K562 (cell line): ENCODE measurements around the gene FXYD4. TPM values are rescaled to one million over a fixed set of nuclear protein-coding genes. Genes with fewer than 3 reads are reported as not detected.

Source experiments
- ARID1B ChIP-seq: fragments of 450-650 bp; IDR thresholded peaks from 2 replicates; pipeline ENCODE4 v1.6.1; 2016; ENCODE audit warnings: antibody characterized with exemption, mild to moderate bottlenecking, inconsistent platforms
- ASH1L ChIP-seq: fragments of 450-650 bp; IDR thresholded peaks from 2 replicates; pipeline ENCODE4 v1.6.1; 2018; ENCODE audit warnings: borderline replicate concordance, mild to moderate bottlenecking, low read depth; ENCODE audit not compliant: partially characterized antibody
- CBFA2T3 ChIP-seq: fragments of 450-650 bp; IDR thresholded peaks from 2 replicates; pipeline ENCODE4 v1.6.1; 2017
- FUS ChIP-seq: fragments of 200-400 bp; formaldehyde crosslinking; optimal IDR thresholded peaks from 2 replicates; pipeline ENCODE3; 2017; ENCODE audit warnings: low read depth, low read length
- GTF2A2 ChIP-seq: IDR thresholded peaks from 2 replicates; pipeline ENCODE4 v1.6.1; 2016; ENCODE audit warnings: mild to moderate bottlenecking, missing genetic modification characterization, missing compliant biosample characterization
- NBN ChIP-seq: fragments of 450-650 bp; IDR thresholded peaks from 2 replicates; pipeline ENCODE4 v1.6.1; 2016; ENCODE audit warnings: low read depth, mild to moderate bottlenecking
- PHF20 ChIP-seq: fragments of 450-650 bp; IDR thresholded peaks from 2 replicates; pipeline ENCODE4 v1.6.1; 2018; ENCODE audit not compliant: partially characterized antibody
- PHF8 ChIP-seq: fragments of 200-600 bp; sonication (generic); IDR thresholded peaks from 2 replicates; pipeline ENCODE4 v1.6.1; 2012; ENCODE audit warnings: mixed run types, mild to moderate bottlenecking, inconsistent platforms, low read length, moderate library complexity, borderline replicate concordance
- SIN3A ChIP-seq, 2 experiments: fragments of 150-350 bp in 1 of 2; IDR thresholded peaks; 2 replicates each; pipeline ENCODE4 v1.6.1; 2011 to 2016; ENCODE audit warnings: borderline replicate concordance in 2 of 2, low read depth in 2 of 2, low read length in 2 of 2, mild to moderate bottlenecking in 2 of 2, moderate library complexity in 2 of 2; ENCODE audit not compliant: control insufficient read depth in 1 of 2
- TAF1 ChIP-seq: IDR thresholded peaks from 2 replicates; pipeline ENCODE4 v1.6.1; 2011; ENCODE audit warnings: mild to moderate bottlenecking, low read length, moderate library complexity; ENCODE audit not compliant: insufficient read depth, control insufficient read depth, severe bottlenecking; ENCODE audit errors: extremely low read depth
- ZNF785 ChIP-seq: fragments of 250-450 bp; sonication (Bioruptor Pico); IDR thresholded peaks from 2 replicates; pipeline ENCODE4 v1.4.0; 2020; ENCODE audit warnings: mild to moderate bottlenecking
- polyA plus RNA-seq, 8 experiments: library from polyadenylated mRNA; depleted of rRNA in 4 of 8; stranded (reverse) in 5 of 8; unstranded in 3 of 8; fragments of >200 nt; fragmentation: Nextera tagmentation in 2 of 8; fragmentation: Illumina TruSeq in 1 of 8; extraction: Ambion mirVana in 2 of 8; extraction: Trizol in 1 of 8; gene quantifications; 2 replicates each; pipeline versions ENCODE4 v1.2.1 to v1.2.3, GENCODE V29; 2011 to 2014; ENCODE audit warnings: inconsistent platforms in 1 of 8, missing spikeins in 1 of 8
- total RNA-seq, 7 experiments: library from RNA; depleted of rRNA in 6 of 7; stranded (reverse); fragments of >200 nt in 6 of 7; fragmentation: Illumina TruSeq in 2 of 7; extraction: Trizol in 2 of 7; gene quantifications; 2 replicates each; pipeline versions ENCODE4 v1.2.1 to v1.2.3, GENCODE V29; 2011 to 2021; ENCODE audit warnings: low replicate concordance in 1 of 7
- TF ChIP-seq, protein P1 (sequence below): fragments of 250-450 bp; sonication (Bioruptor Pico); IDR thresholded peaks from 2 replicates; pipeline ENCODE4 v1.4.0; 2020
- TF ChIP-seq, protein P2 (sequence below), 2 experiments: IDR thresholded peaks; 2 replicates each; pipeline ENCODE4 v1.6.1; 2011; ENCODE audit warnings: borderline replicate concordance in 1 of 2, control low read depth in 1 of 2, low read depth in 1 of 2, low read length in 1 of 2, mild to moderate bottlenecking in 1 of 2, mixed read lengths in 1 of 2, moderate library complexity in 1 of 2; ENCODE audit not compliant: insufficient read depth in 1 of 2, insufficient read length in 1 of 2, poor library complexity in 1 of 2, severe bottlenecking in 1 of 2; ENCODE audit errors: extremely low read depth in 1 of 2
- TF ChIP-seq, protein P3 (sequence below), 3 experiments: fragments of 200-800 bp in 1 of 3; fragments of 250-450 bp in 1 of 3; fragments of 450-650 bp in 1 of 3; sonication (Bioruptor Pico) in 1 of 3; sonication (Bioruptor generic) in 1 of 3; formaldehyde crosslinking in 1 of 3; IDR thresholded peaks; 2 replicates each; pipeline versions ENCODE4 v1.6.1 to v1.8.0; 2016 to 2022; ENCODE audit warnings: mild to moderate bottlenecking in 2 of 3, missing genetic modification characterization in 2 of 3, missing compliant biosample characterization in 1 of 3, moderate library complexity in 1 of 3

The FXYD4 gene
- total and polyA plus RNA-seq, 9 of the 15 experiments (the other 6 are each of a cell fraction or from before 2014, with no cell fraction given) = not detected

DNA sequence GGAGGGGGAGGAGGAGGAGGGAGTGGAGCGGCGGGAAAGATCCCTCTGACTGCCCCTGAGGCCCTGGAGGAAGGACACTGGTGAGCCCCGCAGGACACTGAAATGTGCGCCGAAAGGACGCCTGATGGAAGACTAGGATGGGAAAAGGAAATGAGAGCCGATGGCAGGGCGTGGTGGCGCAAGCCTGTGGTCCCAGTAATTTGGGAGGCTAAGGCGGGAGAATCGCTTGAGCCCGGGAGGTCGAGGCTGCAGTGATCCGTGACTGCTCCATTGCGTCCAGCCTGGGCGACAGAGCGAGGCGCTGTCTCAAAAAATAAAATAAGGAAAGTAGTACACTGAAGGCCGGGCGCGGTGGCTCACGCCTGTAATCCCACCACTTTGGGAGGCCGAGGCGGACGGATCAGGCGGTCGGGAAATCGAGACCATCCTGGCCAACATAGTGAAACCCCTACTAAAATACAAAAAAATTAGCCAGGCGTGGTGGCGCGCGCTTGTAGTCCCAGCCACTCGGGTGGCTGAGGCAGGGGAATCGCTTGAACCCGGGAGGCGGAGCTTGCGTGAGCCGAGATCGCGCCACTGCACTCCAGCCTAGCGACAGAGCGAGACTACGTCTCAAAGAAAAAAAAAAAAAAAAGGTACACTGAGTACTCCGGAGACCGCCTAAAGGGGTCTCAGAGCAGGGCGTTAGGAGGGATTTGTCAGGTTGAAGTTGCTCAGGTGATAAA is 38.1 kb downstream of the FXYD4 start (continued):
- TF ChIP-seq, protein P1, sequence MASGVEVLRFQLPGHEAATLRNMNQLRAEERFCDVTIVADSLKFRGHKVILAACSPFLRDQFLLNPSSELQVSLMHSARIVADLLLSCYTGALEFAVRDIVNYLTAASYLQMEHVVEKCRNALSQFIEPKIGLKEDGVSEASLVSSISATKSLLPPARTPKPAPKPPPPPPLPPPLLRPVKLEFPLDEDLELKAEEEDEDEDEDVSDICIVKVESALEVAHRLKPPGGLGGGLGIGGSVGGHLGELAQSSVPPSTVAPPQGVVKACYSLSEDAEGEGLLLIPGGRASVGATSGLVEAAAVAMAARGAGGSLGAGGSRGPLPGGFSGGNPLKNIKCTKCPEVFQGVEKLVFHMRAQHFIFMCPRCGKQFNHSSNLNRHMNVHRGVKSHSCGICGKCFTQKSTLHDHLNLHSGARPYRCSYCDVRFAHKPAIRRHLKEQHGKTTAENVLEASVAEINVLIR (CRISPR knock-in tag) = no peak
- TF ChIP-seq, protein P2, sequence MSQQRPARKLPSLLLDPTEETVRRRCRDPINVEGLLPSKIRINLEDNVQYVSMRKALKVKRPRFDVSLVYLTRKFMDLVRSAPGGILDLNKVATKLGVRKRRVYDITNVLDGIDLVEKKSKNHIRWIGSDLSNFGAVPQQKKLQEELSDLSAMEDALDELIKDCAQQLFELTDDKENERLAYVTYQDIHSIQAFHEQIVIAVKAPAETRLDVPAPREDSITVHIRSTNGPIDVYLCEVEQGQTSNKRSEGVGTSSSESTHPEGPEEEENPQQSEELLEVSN (IDR thresholded peaks at IDR 0.05; ENCODE audit: borderline replicate concordance in 1 of 2, extremely low read depth in 1 of 2, insufficient read depth in 1 of 2, insufficient read length in 1 of 2, low read depth in 1 of 2, low read length in 1 of 2, poor library complexity in 1 of 2, severe bottlenecking in 1 of 2) = peak; percentile 66 to 75
- TF ChIP-seq, protein P3, sequence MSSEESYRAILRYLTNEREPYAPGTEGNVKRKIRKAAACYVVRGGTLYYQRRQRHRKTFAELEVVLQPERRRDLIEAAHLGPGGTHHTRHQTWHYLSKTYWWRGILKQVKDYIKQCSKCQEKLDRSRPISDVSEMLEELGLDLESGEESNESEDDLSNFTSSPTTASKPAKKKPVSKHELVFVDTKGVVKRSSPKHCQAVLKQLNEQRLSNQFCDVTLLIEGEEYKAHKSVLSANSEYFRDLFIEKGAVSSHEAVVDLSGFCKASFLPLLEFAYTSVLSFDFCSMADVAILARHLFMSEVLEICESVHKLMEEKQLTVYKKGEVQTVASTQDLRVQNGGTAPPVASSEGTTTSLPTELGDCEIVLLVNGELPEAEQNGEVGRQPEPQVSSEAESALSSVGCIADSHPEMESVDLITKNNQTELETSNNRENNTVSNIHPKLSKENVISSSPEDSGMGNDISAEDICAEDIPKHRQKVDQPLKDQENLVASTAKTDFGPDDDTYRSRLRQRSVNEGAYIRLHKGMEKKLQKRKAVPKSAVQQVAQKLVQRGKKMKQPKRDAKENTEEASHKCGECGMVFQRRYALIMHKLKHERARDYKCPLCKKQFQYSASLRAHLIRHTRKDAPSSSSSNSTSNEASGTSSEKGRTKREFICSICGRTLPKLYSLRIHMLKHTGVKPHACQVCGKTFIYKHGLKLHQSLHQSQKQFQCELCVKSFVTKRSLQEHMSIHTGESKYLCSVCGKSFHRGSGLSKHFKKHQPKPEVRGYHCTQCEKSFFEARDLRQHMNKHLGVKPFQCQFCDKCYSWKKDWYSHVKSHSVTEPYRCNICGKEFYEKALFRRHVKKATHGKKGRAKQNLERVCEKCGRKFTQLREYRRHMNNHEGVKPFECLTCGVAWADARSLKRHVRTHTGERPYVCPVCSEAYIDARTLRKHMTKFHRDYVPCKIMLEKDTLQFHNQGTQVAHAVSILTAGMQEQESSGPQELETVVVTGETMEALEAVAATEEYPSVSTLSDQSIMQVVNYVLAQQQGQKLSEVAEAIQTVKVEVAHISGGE (CRISPR knock-in tag; IDR thresholded peaks at IDR 0.05) = no peak
- peak; percentile 45; the same call in 1 of the 2 replicates for TF ChIP-seq PHF8
- peak; percentile 66 for TF ChIP-seq ARID1B
- TF ChIP-seq CBFA2T3 = no peak
- no peak for TF ChIP-seq GTF2A2 (tag)
- TF ChIP-seq ASH1L = no peak
- no peak for TF ChIP-seq ZNF785 (CRISPR knock-in tag)
- no peak for TF ChIP-seq NBN
- TF ChIP-seq SIN3A (IDR thresholded peaks at IDR 0.05; ENCODE audit: borderline replicate concordance in 2 of 2, control insufficient read depth in 1 of 2, low read depth in 2 of 2, low read length in 2 of 2) = 0 out of 4 replicates have a peak, but pooled peaks of 1 of the 2 experiments have one; percentile 25
- no peak for TF ChIP-seq PHF20
- TF ChIP-seq FUS = no peak
- peak; percentile 19 for TF ChIP-seq TAF1
